ENCODE results near the gene MLLT1.
"Not testable (repeated sequence)": the region's sequence is repeated elsewhere in the genome, so short reads cannot be mapped to it uniquely, and the experiment has no call there.

Gene MLLT1, protein sequence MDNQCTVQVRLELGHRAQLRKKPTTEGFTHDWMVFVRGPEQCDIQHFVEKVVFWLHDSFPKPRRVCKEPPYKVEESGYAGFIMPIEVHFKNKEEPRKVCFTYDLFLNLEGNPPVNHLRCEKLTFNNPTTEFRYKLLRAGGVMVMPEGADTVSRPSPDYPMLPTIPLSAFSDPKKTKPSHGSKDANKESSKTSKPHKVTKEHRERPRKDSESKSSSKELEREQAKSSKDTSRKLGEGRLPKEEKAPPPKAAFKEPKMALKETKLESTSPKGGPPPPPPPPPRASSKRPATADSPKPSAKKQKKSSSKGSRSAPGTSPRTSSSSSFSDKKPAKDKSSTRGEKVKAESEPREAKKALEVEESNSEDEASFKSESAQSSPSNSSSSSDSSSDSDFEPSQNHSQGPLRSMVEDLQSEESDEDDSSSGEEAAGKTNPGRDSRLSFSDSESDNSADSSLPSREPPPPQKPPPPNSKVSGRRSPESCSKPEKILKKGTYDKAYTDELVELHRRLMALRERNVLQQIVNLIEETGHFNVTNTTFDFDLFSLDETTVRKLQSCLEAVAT
- total RNA-seq: 48.4 to 67.3 (median 59.6) reads per million in 4 experiments

DNA sequence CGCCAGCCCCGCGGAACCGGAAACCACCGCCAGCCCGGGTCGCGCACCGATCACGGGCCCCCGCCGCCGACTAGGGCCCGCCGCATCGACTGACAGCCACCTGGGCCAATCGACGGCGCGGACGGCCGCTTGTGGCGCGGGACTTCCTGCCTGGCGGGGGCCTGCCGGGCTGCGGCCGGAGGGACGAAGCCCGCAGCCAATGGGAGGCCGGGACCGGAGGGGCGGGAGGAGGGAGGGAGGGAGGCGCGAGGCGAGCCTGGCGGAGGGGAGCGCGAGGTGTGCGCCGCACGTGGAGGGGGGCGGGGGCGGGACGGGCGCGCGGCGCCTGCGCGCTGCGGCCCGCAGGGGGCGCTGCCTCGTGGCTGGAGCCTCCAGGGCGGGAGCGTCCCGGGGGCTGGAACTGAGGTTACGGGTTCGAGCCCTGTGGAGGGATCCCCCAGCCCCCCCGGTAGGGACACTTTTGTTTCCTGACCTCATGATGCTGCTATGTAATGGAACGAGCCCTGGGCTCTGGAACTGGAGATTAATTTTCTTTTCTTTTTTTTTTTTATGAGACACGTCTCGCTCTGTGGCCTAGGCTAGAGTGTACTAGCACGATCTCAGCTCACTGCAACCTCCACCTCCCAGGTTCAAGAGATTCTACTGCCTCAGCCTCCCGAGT lies at the start of gene MLLT1:
TSS of gene MLLT1 (minus strand) at position 45 of the 661 bp plus-strand sequence. CDS start 191 bp downstream, outside the sequence.
- peak; percentile 89 for DNase-seq

DNA sequence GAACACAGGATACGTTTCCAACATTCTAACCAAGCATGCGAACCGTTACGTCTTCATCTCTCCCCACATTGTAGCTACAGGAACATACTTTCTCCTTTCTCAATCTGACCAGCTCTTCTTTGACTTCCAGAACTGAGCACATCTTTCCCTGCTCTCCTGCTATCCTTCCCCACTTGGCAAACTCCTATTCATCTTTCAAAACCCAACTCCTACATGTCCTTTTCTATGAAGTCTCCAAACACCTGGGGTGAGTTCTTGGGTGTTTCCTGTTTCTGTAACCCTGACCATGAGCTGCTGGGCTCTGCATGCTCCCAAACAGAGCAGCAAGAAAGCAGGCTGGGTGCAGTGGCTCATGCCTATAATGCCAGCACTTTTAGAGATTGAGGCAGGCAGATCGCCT lies 47.0 kb upstream of the MLLT1 start:
- no peak for DNase-seq

DNA sequence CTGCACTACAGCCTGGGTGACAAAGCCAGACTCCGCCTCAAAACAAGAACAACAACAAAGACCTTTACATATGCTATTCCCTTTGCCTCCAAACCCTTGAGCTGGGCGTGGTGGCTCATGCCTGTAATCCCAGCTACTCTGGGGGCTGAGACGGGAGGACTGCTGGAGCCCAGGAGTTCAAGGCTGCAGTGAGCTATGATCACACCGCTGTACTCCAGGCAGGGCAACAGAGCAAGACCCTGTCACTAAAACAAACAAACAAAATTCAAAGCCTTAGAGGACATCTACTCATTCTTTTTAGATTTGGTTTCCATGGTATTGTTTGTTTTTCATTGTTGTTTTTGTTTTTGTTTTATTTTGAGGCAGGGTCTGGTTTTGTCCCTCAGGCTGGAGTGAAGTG lies 45.8 kb upstream of the MLLT1 start:
- no peak for DNase-seq

DNA sequence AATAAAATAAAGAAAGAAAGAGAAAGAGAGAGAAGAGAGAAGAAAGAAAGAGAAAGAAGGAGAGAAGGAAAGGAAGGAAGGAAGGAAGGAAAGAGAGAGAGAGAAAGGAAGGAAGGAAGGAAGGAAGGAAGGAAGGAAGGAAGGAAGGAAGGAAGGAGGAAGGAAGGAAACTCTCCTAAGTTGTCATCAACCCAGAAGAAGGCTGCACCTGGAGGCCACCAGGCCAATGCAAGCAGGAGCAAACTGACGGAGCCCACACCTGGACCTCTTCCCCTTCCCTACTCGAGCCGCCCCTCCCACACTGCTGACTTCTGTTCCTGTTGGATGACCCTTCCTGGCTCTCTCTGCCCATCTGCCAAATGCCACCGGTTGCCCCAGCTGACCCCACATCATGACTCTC lies 45.0 kb upstream of the MLLT1 start:
- DNase-seq: no peak

DNA sequence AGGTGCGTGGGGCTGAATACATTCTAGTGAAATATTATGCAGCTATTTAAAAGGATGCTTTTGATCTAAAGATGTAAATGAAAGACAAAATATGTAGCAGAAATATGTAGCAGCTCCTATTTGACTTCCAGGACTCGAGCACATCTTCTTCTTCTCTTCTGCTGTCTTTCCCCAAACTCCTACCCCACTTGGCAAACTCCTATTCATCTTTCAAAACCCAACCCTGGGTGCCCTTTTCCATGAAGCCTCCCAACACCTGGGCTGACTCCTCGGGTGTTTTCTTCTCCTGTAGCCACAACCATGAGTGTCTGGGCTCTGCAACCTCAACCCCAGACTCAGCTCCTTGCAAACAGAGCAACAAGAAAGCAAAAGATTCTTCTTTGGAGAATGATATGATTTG lies 42.5 kb upstream of the MLLT1 start:
- DNase-seq: no peak

DNA sequence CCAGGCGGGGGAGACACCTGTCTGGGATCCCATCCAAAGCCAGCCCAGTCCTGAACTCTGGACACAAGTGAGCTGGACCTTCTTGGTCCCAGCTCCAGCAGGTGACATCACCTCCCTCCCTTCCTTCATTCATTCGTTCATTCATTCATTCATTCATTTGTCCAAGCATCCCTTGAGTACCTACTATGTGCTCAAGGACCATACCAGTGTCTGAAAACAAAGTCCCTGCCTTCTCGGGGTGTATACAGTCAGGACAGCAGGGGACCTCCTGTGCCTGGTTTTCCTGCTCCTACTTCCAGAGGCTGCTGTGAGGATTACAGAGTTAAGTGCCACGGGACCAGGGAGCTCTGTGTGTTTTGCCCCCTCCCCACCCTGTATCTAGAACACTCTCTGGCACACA lies 39.6 kb upstream of the MLLT1 start:
- no peak for DNase-seq

DNA sequence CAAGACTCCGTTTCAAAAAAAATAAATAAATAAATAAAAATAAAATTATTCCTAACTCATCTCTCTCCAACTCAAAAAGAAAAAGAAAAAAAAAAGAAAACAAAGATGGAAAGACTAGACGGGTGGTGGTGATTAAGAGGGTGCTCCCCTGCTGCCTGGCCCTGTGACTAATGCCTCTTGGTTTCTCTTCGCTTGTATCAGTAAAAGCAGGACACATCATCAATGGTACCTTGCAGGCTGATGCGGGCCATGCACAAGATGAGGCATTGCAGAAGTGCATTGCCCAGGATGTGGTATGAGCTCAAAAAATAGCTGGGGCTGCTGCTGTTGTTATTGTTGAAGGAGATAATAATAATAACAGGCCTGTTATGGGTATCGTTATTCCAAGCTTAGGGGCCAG lies 39.0 kb upstream of the MLLT1 start:
- no peak for DNase-seq

DNA sequence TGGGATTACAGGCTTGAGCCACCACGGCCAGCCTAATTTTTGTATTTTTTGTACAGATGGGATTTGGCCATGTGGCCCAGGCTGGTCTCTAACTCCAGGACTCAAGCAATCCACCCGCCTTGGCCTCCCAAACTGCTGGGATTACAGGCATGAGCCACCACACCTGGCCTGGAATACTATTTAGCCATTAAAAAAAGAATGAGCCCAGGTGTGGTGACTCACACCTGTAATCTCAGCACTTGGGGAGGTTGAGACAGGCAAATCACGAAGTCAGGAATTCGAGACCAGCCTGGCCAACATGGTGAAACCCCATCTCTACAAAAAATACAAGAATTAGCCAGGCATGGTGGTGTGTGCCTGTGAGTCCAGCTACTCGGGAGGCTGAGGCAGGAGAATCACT lies 35.9 kb upstream of the MLLT1 start:
- not testable (repeated sequence) for DNase-seq

DNA sequence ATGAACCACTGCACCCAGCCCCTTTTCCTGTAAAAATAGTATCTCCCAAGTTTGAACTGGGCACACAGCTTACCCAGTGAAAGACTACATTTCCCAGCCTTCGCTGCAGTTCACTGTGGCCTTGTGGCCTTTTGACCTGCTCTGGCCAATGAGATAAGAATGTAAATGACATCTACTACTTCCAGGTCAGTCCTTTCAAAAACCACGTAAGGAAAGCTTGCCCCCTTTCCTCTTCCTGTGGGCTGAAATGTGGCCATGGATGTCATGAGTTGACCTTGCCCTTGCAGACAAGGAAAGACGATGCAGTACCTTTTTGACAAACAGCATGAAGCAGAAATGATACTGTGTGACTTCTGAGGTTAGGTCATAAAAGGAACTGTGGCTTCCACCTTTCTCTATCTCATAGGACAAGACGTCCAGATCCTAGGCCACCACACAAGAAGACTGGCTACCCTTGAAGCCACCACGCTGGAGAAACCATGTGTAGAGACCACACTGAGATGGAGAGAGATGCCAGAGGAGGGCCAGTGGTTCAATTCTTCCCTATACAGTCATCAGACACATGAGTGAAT lies 33.7 kb upstream of the MLLT1 start:
- no peak for DNase-seq

DNA sequence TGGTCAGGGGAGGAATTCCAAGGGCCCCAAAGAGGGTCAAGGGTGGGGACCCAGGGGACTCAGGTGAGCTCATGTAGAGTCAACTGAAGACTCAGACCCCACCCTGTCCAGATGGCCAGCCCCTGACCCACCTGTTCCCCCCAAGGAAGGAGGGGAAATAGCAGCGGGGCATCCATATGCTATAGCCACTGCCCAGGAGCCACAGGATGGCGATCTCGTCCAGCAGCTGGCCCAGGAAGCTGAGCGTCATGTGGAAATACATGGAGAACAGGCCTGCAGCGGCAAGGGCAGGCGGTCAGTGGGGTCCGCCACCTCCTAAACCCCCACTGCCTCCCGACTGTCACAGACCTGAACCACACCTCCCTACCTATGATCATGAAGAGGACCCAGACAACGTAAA lies 32.2 kb upstream of the MLLT1 start:
- DNase-seq: no peak

DNA sequence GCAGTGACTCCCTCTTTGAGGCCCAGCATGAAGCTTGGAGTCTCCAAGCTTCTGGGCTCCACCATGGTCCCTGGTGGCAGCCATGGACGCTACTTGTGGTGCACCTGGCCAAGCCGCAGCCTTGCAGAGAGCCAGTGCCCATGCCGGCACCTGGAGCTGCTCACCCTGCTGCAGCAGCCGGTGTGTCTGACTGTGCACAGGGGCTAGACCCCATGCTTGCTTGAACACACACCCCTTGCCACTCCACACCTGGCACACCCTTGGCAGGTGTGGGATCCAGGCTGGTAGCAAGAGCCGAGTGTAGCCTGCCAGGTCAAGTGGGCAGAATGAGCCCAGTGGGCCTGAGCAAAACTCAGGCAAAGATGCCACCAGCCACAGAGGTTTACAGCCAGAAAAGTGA lies 18.6 kb upstream of the MLLT1 start:
- no peak for DNase-seq

DNA sequence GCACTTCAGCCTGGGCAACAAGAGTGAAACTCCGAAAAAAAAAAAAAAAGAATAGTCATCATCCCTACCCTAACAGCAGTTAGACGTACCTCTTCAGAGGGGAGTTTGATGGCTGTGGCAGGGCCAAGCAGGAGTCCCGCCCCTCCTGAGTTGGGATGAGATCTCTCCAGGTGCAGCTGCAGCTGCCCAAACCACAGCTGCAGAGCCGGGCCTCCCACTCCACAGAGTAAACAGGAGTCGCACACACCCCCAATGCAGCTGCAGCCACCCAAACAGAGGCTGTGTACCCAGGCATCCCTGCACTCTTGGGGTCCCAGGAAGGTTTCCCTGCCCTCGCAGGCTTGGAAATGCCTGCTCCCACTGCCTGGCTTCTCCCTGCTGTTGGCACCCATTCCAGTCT lies 17.4 kb upstream of the MLLT1 start:
- no peak for DNase-seq

DNA sequence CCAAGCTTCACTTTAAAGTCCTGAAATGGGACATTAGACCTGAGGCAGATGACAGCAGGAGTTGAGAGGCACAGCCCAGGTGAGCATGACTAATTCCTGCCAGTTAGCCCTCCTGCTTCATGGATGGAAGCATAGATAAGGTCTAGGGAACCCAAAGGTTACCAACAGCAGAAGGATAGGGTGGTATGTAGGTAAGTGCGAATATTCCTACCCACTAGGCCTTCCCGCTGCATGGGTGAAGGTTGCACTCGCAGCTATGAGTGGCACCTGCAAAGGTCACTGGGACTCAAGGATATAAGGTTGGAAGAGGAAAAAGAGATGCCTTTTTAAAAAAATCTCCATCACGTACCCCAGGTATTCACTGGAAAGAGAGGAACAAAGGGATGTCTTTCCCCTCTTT lies 12.2 kb upstream of the MLLT1 start:
- DNase-seq: no peak

DNA sequence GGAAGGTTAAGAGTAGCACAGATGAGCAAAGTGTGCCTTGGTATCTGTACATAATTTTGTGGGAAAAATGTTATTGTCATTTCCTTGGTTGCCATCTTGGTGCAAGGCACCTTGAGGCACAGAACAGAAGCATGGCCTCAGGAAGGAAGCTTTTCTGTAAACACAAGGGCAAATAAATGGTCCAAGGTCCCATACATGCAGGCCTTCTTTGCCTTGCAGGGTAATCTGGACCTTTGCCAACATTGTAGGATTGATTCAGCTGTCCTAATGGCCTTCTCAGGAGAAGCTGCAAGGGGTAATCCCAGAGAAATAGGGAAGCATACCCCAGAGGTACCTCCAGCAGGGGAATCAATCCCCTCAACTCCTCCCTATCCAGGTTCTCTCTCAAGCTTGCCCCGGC lies 9.0 kb upstream of the MLLT1 start:
- DNase-seq: no peak

DNA sequence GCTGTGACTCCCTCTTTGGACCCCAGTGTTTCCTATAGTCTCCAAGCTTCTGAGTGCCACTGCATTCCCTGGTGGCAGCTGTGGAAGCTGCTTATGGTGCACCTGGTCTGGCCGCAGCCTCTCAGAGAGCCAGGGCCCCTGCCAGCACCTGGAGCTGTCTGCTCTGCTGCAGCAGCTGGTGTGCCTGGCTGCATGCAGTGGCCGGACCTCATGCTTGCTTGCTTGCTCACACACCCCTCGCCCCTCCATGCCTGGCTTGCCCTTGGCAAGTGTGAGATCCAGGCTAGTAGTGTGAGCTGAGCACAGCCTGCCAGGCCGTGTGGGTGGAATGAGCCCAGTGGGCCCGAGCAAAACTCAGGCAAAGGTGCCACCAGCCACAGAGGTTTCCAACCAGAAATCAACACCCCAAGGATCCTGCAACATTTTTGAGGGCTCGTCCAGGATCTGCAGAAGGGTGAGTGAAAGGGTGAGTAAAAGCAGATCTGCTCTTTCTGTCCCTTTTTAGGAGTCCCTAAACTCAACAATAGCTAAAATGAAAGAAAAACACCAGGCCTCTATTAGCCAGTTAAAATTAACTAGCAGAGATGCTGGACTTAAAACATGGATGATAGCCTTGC lies 7.6 kb upstream of the MLLT1 start:
- no peak for DNase-seq

DNA sequence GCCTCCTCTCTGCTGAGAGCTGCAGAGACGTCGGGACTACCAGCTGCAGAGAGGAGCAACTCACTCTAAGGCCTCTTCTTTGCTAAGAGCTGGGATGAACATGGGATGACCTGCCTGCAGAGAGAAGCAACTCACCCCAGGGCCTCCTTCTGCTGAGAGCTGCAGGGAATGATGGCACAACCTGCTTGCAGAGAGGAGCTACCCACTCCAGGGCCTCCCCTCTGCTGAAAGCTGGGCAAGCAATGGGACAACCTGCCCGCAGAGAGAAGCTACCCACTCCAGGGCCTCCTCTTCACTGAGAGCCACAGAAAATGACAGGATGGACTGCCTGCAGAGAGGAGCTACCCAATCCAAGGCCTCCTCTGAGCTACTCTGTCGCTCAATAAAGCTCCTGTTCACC lies 6.9 kb upstream of the MLLT1 start:
- DNase-seq: no peak

DNA sequence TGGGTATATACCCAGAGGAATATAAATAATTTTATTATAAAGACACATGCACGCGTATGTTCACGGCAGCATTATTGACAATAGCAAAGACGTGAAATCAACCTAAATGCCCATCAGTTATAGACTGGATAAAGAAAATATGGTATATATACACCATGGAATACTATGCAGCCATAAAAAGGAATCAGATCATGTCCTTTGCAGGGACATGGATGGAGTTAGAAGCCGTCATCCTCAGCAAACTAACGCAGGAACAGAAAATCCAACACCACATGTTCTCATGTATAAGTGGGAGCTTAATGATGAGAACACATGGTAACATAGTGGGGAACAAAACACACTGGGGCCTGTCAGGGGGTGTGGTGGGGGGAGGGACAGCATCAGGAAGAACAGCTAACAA lies 2.6 kb upstream of the MLLT1 start:
- DNase-seq: not testable (repeated sequence)

DNA sequence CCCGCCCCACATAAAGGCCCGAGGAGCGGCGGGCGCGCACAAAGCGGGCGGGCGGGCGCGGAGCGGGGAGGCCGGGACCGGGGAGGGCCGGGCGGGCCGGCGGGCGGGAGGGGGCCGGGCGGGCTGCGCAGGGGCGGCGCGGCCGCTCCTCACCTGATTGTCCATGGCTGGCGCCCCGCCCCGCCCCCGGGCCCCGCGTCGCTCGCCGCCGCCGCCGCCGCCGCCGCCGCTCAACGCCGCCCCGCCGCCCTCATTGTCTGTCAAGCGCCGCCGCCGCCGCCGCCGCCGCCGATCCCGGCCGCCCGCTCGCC lies 200 bp downstream of the MLLT1 start:
- DNase-seq: no peak

DNA sequence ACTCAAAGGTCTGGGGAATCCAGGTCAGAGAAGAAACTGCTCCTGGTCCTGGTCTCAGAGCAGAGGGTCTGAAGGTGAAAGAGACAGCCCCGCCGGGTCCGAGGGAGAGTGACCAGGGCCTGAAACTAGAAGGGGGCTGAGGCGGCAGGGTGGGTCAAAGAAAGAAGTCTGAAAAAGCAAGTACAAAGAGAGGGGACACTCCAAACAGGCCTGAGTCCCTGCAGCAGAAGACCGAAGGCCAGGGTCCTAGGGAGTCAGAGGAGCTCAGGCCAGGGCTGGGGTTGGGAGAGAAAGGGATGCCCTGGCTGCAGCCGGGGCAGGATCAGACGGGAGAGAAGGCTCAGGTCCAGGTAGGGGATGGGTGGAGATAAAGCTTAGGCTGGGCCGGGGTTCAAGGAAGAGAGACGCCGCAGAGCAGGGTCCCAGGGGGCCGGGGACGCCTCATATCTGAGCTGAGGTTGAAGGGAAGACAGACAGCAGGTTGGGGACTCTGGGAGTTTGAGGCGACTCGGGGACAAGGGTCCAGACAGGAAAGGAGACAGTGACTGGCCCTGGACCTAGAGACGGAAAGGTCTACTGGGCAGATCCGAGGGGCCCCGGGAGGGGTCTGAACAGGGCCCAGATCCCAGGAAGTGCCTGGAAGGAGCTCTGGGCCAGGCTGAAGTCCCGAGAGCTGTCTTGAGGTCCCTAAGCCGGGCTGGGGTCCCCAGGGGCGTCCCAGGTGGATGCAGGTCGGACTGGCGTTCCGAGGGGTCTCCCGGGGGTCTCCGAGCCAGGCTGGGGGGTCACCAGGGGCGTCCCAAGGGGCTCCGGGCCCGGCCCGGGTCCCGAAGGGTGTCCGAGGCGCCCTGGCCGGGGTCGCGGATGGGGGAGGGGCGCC lies 795 bp downstream of the MLLT1 start:
- peak; percentile 27 for DNase-seq

DNA sequence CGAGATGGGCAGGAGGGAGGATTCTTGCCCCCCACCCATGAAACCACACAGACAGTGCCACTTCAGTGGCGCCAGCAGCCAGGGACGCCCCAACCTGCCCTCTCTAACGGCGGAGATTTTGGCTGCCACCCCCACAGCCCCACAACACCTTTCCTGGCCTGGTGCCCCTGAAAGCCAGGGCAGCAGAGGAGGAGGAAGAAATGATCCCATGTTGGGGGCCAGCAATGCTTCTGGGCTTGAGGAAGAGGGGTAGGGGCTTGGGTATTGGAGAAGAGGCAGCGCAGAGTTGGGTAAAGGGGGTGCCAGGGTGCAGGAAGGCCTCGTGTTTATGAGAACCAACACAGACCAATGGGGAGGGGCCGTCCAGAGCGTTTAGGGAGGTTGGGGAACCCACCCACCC lies 1.7 kb downstream of the MLLT1 start:
- no peak for DNase-seq

DNA sequence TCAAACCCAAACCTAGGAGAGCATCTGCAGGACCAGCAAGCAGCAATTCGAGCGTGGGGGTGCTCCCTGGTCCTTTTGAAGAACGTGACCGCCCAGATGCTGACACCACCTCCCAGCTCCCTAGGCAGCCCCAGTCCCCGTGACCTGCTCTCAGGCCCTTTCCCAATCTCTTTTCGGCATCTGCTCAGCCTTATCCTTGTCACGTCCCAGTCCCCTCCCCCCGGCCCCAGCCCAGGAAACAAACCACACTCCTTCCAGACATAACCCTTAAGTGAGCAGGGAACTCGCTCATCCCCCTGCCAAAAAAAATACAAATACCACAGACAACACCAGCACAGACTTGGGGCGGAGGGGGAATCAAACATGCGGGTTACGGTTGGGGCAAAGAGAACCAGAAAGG lies 3.3 kb downstream of the MLLT1 start:
- DNase-seq: no peak

DNA sequence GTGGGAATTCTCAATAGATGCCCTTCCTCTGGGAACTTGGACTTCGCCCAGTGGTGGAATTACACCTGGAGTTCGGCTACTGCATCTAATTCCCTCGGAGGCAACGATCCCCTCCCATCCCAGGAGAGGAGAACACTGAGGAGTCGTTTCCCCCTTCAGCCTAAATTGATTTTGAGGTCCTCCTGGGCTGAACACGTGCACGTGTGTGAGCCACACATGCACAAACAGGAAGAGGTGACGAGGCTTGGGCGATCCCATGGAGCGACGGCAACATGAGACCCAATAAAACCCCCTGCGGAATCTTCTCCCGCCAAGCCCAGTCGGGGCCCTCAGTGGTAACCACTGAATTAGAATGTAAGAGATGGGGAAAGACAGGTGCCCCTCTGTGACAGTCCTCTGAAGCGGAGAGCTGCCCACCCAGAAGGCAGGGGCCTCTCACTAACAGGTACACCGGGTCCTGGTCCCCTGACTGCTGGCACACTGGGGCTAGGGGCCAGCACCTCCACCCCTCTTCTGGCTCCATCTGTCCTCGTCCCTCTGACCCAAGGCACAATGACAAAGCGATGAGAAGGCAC lies 4.5 kb downstream of the MLLT1 start:
- DNase-seq: no peak
